CD14-positive monocyte (primary cell): ENCODE data around the gene CYP4F2. TPM values are rescaled to one million over a fixed set of nuclear protein-coding genes. Genes with fewer than 3 reads are reported as not detected.
"Not testable (repeated sequence)": the region's sequence is repeated elsewhere in the genome, so short reads cannot be mapped to it uniquely, and the experiment has no call there.

Experiments used
- DNase-seq, 3 donors: peaks; one replicate each; pipeline ENCODE4 v3.0.0-alpha.2; 2011 to 2022
- H2AFZ ChIP-seq: 2 replicates; pipeline ENCODE4 v1.6.0; 2012; ENCODE audit warnings: mild to moderate bottlenecking, low read depth, low read length, inconsistent platforms; ENCODE audit not compliant: insufficient read depth, poor library complexity, severe bottlenecking
- H3K27ac ChIP-seq, 2 donors: 1 replicate in 1 of 2; 2 replicates in 1 of 2; pipeline ENCODE4 v1.5.1; 2012 to 2013; ENCODE audit warnings: low read length in 2 of 2, control low read depth in 1 of 2, inconsistent platforms in 1 of 2, low read depth in 1 of 2, mild to moderate bottlenecking in 1 of 2
- H3K27me3 ChIP-seq, 2 donors: one replicate each; pipeline versions ENCODE4 v1.6.0 to v1.6.1; 2011 to 2013; ENCODE audit warnings: low read length in 2 of 2; ENCODE audit not compliant: control insufficient read depth in 2 of 2, insufficient read depth in 2 of 2
- H3K36me3 ChIP-seq, 2 donors: replicated peaks in 1 of 2; 1 replicate in 1 of 2; 2 replicates in 1 of 2; pipeline versions ENCODE4 v1.5.1 to v1.6.1; 2012 to 2013; ENCODE audit warnings: low read length in 2 of 2, control low read depth in 1 of 2, inconsistent platforms in 1 of 2, mild to moderate bottlenecking in 1 of 2; ENCODE audit not compliant: insufficient read depth in 2 of 2, control insufficient read depth in 1 of 2
- H3K4me1 ChIP-seq, 2 donors: 1 replicate in 1 of 2; 2 replicates in 1 of 2; pipeline versions ENCODE4 v1.5.1 to v1.6.1; 2012 to 2013; ENCODE audit warnings: low read length in 2 of 2, control low read depth in 1 of 2, inconsistent platforms in 1 of 2, mild to moderate bottlenecking in 1 of 2, moderate library complexity in 1 of 2; ENCODE audit not compliant: insufficient read depth in 2 of 2, control insufficient read depth in 1 of 2
- H3K4me2 ChIP-seq: replicated peaks from 2 replicates; pipeline ENCODE3; 2012; ENCODE audit warnings: low read length, moderate library complexity, mild to moderate bottlenecking; ENCODE audit not compliant: poor library complexity, severe bottlenecking; ENCODE audit errors: extremely low read depth
- H3K4me3 ChIP-seq, 3 experiments: fragments of 200-600 bp in 1 of 3; sonication (generic) in 1 of 3; replicated peaks in 1 of 3; 1 replicate in 2 of 3; 2 replicates in 1 of 3; pipeline ENCODE4 v1.5.1; 2011 to 2013; ENCODE audit warnings: low read length in 3 of 3, mild to moderate bottlenecking in 3 of 3, control low read depth in 2 of 3, low read depth in 2 of 3, inconsistent platforms in 1 of 3, moderate library complexity in 1 of 3
- H3K79me2 ChIP-seq: 2 replicates; pipeline ENCODE4 v1.6.0; 2012; ENCODE audit warnings: mild to moderate bottlenecking, control low read depth, inconsistent platforms, low read length, moderate library complexity; ENCODE audit not compliant: insufficient read depth
- H3K9ac ChIP-seq: 2 replicates; pipeline ENCODE4 v1.6.0; 2017; ENCODE audit warnings: low read length, mild to moderate bottlenecking; ENCODE audit not compliant: insufficient read depth, poor library complexity, severe bottlenecking
- H3K9me3 ChIP-seq, 2 donors: replicated peaks in 1 of 2; 1 replicate in 1 of 2; 2 replicates in 1 of 2; pipeline versions ENCODE4 v1.5.1 to v1.6.1; 2012 to 2013; ENCODE audit warnings: low read length in 2 of 2, control low read depth in 1 of 2; ENCODE audit not compliant: control insufficient read depth in 1 of 2, insufficient read depth in 1 of 2
- H4K20me1 ChIP-seq: 2 replicates; pipeline ENCODE4 v1.6.0; 2012; ENCODE audit warnings: mild to moderate bottlenecking, low read length, control low read depth, moderate library complexity; ENCODE audit not compliant: insufficient read depth
- H3K27ac Mint-ChIP-seq, 7 donors: one replicate each; pipeline ENCODE4 v1.8.0; 2020; ENCODE audit warnings: mild to moderate bottlenecking in 7 of 7, mixed read lengths in 7 of 7, moderate library complexity in 6 of 7, inconsistent platforms in 2 of 7
- H3K27me3 Mint-ChIP-seq, 3 donors: one replicate each; pipeline ENCODE4 v1.8.0; 2021 to 2022; ENCODE audit warnings: low read depth in 3 of 3, mild to moderate bottlenecking in 3 of 3, mixed read lengths in 3 of 3, moderate library complexity in 3 of 3, inconsistent platforms in 1 of 3
- H3K36me3 Mint-ChIP-seq, 2 donors: one replicate each; pipeline ENCODE4 v1.8.0; 2020; ENCODE audit warnings: mixed read lengths in 2 of 2, inconsistent platforms in 1 of 2, mild to moderate bottlenecking in 1 of 2
- H3K4me1 Mint-ChIP-seq: one replicate; pipeline ENCODE4 v1.8.0; 2020; ENCODE audit warnings: mild to moderate bottlenecking, mixed read lengths
- H3K4me3 Mint-ChIP-seq, 2 donors: one replicate each; pipeline ENCODE4 v1.8.0; 2020; ENCODE audit warnings: mild to moderate bottlenecking in 2 of 2, mixed read lengths in 2 of 2, moderate library complexity in 1 of 2
- H3K9me3 Mint-ChIP-seq, 7 donors: one replicate each; pipeline ENCODE4 v1.8.0; 2020 to 2022; ENCODE audit warnings: mixed read lengths in 7 of 7, mild to moderate bottlenecking in 6 of 7, moderate library complexity in 6 of 7, inconsistent platforms in 2 of 7
- WGBS: methylation state at CpG from one replicate; pipeline ENCODE4 v1.1.5; 2013; ENCODE audit warnings: missing lambda C conversion rate; ENCODE audit not compliant: insufficient coverage; 5-methylcytosine and 5-hydroxymethylcytosine counted together
- intact Hi-C, 2 donors: fragments of 100-400 bp; cut with micrococcal nuclease; formaldehyde crosslinking; loops; one replicate each; pipeline versions ENCODE4 v1.15.0 to v1.15.1; 2023
- polyA plus RNA-seq, 3 donors: library from polyadenylated mRNA; depleted of rRNA in 1 of 3; unstranded in 2 of 3; stranded (reverse) in 1 of 3; fragments of 300-500 nt in 2 of 3; fragments of >200 nt in 1 of 3; fragmentation: Illumina TruSeq in 2 of 3; gene quantifications; 1 replicate in 2 of 3; 2 replicates in 1 of 3; pipeline ENCODE4 v1.2.3, GENCODE V29; 2012 to 2021
- TF ChIP-seq, protein P1 (sequence below): fragments of 200-600 bp; IDR thresholded peaks from one replicate; pipeline ENCODE4 v1.8.0; 2022; ENCODE audit warnings: antibody characterized with exemption, mild to moderate bottlenecking

Gene CYP4F2
- polyA plus RNA-seq, 3 donors = not detected

DNA sequence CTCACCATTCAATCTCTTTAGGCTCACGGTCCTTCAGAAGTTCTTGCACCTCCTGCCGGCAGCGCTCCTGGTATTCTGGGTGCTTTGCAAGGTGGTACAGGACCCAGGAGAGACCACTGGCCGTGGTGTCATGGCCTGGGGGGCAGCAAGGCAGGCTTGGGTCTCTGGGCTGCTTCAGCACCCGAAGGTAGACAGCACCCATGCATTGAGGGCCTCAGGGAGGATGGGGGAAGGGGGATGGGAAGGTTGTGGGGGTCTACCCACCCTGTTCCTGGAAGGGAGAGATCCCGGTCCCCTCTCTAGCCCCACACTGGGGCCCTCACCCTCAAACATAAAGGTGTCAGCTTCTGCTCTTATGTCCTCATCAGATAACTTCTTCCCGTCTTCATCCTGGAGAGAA, 12.0 kb downstream of the CYP4F2 start:
- no peak for DNase-seq
- Mint-ChIP-seq H3K27ac (no peak overlapping the region), H3K4me3 (no peak overlapping the region), H3K4me1 (peaks cover 11% of the 10 kb centered on the region), H3K9me3 (no peaks in the 10 kb centered on the region), H3K36me3 (no peaks in the 10 kb centered on the region), H3K27me3 (no peaks in the 10 kb centered on the region)
- Histone ChIP-seq H3K9me3 (no peaks in the 10 kb centered on the region), H3K4me2 (no peak overlapping the region), H3K27me3 (no peaks in the 10 kb centered on the region), H3K27ac (no peak overlapping the region), H3K36me3 (no peaks in the 10 kb centered on the region), H3K4me1 (peaks cover 0 to 8% of the 10 kb centered on the region in 2 donors), H3K79me2 (no peaks in the 10 kb centered on the region), H2AFZ (no peak overlapping the region), H3K9ac (no peak overlapping the region), H3K4me3 (no peak overlapping the region), H4K20me1 (no peaks in the 10 kb centered on the region)
- TF ChIP-seq, protein P1, sequence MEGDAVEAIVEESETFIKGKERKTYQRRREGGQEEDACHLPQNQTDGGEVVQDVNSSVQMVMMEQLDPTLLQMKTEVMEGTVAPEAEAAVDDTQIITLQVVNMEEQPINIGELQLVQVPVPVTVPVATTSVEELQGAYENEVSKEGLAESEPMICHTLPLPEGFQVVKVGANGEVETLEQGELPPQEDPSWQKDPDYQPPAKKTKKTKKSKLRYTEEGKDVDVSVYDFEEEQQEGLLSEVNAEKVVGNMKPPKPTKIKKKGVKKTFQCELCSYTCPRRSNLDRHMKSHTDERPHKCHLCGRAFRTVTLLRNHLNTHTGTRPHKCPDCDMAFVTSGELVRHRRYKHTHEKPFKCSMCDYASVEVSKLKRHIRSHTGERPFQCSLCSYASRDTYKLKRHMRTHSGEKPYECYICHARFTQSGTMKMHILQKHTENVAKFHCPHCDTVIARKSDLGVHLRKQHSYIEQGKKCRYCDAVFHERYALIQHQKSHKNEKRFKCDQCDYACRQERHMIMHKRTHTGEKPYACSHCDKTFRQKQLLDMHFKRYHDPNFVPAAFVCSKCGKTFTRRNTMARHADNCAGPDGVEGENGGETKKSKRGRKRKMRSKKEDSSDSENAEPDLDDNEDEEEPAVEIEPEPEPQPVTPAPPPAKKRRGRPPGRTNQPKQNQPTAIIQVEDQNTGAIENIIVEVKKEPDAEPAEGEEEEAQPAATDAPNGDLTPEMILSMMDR = no peak
- WGBS = 93% methylated on average over 5 of the region's 7 CpGs
- intact Hi-C loops = no loop called here

DNA sequence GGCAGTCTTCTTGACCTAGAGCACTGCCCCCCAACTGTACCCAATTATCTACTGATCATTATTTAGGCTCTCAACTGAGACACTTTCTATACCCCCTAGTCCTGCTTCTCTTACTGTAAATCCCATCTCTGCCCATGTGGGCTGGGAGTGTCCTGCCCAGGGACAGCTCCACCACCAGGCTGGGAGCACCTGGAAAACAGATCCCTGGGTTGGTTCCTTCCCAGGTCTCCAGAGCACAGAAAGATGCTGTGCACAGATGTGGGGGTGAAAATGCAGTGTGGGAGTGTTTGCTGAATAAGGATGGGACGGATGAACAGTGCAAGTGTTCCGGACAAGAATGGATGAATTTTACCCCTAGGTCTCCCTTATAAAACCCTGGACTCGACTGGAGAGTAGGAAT, 12.7 kb downstream of the CYP4F2 start:
- intact Hi-C loops = no loop called here
- Mint-ChIP-seq H3K4me3 (no peak overlapping the region), H3K9me3 (no peaks in the 10 kb centered on the region)

DNA sequence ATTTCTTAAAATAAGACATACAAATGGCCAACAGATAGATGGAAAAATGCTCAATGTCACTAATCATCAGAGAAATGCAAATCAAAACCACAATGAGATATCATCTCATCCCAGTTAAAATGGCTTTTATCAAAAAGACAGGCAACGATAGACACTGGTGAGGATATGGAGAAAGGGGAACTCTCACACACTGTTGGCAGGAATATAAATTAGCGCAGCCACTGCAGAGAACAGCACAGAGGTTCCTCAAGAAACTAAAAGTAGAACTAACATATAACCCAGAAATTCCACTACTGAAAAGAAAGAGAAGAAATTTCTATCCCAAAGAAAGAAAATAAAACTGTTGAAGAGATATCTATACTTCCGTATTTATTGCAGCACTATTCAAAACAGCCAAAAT, 14.5 kb downstream of the CYP4F2 start:
- intact Hi-C loops, H4K20me1 ChIP-seq, H3K27ac Mint-ChIP-seq, H3K4me3 ChIP-seq, H3K27me3 ChIP-seq, H2AFZ ChIP-seq, H3K36me3 Mint-ChIP-seq, H3K4me2 ChIP-seq, H3K9me3 Mint-ChIP-seq, H3K9me3 ChIP-seq, H3K4me3 Mint-ChIP-seq, H3K27ac ChIP-seq, H3K4me1 ChIP-seq, H3K36me3 ChIP-seq, H3K27me3 Mint-ChIP-seq, H3K79me2 ChIP-seq, H3K9ac ChIP-seq: not testable (repeated sequence)
- no CpG with 5 or more reads among the region's 3 CpGs for WGBS
- peaks cover 11% of the 10 kb centered on the region for H3K4me1 Mint-ChIP-seq
- DNase-seq = peak in 1 of 3 donors; percentile 15

More for the DNA sequence above, 12.7 kb downstream of the CYP4F2 start:
- no peak overlapping the region for H3K27ac ChIP-seq
- H3K4me2 ChIP-seq = no peak overlapping the region
- no peaks in the 10 kb centered on the region for H3K27me3 Mint-ChIP-seq
- H3K36me3 Mint-ChIP-seq = no peaks in the 10 kb centered on the region
- no peaks in the 10 kb centered on the region for H4K20me1 ChIP-seq
- H3K79me2 ChIP-seq = no peaks in the 10 kb centered on the region
- no peaks in the 10 kb centered on the region for H3K9me3 ChIP-seq
- H3K27ac Mint-ChIP-seq = no peak overlapping the region
- H3K36me3 ChIP-seq = no peaks in the 10 kb centered on the region
- WGBS = no CpG with 5 or more reads among the region's 3 CpGs
- no peak for DNase-seq
- H3K4me1 Mint-ChIP-seq = peaks cover 11% of the 10 kb centered on the region
- no peak overlapping the region for H2AFZ ChIP-seq
- no peak overlapping the region for H3K9ac ChIP-seq
- H3K4me3 ChIP-seq = no peak overlapping the region
- no peaks in the 10 kb centered on the region for H3K27me3 ChIP-seq
- peaks cover 0 to 8% of the 10 kb centered on the region in 2 donors for H3K4me1 ChIP-seq
- TF ChIP-seq, protein P1 = no peak
